OCI-LY7 (cell line): ENCODE results near the gene ZMAT3.

Experiments used
- EZH2phosphoT487 ChIP-seq: fragments of 200-600 bp; sonication (generic); IDR thresholded peaks from 2 replicates; pipeline ENCODE4 v1.6.1; 2018; ENCODE audit warnings: low read depth, borderline replicate concordance, mild to moderate bottlenecking, mixed run types, antibody characterized with exemption, low read length, moderate library complexity, mixed read lengths
- TF ChIP-seq, protein P1 (sequence below): fragments of 200-600 bp; sonication (generic); conservative IDR thresholded peaks from 2 replicates; pipeline ENCODE4 v1.5.1; 2014; ENCODE audit warnings: mild to moderate bottlenecking, antibody characterized with exemption, low read length, moderate library complexity, mixed read lengths

- TF ChIP-seq, protein P1, sequence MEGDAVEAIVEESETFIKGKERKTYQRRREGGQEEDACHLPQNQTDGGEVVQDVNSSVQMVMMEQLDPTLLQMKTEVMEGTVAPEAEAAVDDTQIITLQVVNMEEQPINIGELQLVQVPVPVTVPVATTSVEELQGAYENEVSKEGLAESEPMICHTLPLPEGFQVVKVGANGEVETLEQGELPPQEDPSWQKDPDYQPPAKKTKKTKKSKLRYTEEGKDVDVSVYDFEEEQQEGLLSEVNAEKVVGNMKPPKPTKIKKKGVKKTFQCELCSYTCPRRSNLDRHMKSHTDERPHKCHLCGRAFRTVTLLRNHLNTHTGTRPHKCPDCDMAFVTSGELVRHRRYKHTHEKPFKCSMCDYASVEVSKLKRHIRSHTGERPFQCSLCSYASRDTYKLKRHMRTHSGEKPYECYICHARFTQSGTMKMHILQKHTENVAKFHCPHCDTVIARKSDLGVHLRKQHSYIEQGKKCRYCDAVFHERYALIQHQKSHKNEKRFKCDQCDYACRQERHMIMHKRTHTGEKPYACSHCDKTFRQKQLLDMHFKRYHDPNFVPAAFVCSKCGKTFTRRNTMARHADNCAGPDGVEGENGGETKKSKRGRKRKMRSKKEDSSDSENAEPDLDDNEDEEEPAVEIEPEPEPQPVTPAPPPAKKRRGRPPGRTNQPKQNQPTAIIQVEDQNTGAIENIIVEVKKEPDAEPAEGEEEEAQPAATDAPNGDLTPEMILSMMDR, result no peak
- TF ChIP-seq EZH2phosphoT487, result no peak
Observed at GRCh38 chr3:179088306-179088705, 16.7 kb upstream of the ZMAT3 start.
